ENCODE results near the gene LRRC4.

GRCh38 chr7:128056901-128057300 lies 25.7 kb upstream of the LRRC4 start:
- TF ChIP-seq GATA2 (IDR thresholded peaks at IDR 0.05; ENCODE audit: low read depth, low read length), result no peak
- TF ChIP-seq GATA3 (IDR thresholded peaks at IDR 0.05; ENCODE audit: low read depth, low read length), result no peak
